ENCODE results near the gene RAB30.

Gene RAB30

GRCh38 chr11:82981852-82982251 lies 89.8 kb downstream of the RAB30 start:
- no peak for DNase-seq
- Histone ChIP-seq H3K27ac (no peak overlapping the region), H3K27me3 (replicated peaks) (no peaks in the 10 kb centered on the region), H3K4me3 (ENCODE audit: low read depth, low read length) (no peak overlapping the region), H3K36me3 (replicated peaks) (peaks cover 10% of the 10 kb centered on the region)
- no peak for TF ChIP-seq CTCF (IDR thresholded peaks at IDR 0.05; ENCODE audit: low read depth, low read length, missing control alignments)
- in situ Hi-C loops (cut with HindIII; ENCODE audit: low pct_ligation_motif_present, low sequenced_read_pairs) = no loop called here

GRCh38 chr11:82980947-82981346 lies 90.8 kb downstream of the RAB30 start:
- TF ChIP-seq CTCF (IDR thresholded peaks at IDR 0.05; ENCODE audit: low read depth, low read length, missing control alignments) = no peak
- in situ Hi-C loops (cut with HindIII; ENCODE audit: low pct_ligation_motif_present, low sequenced_read_pairs) = no loop called here
- H3K36me3 ChIP-seq (replicated peaks) = peaks cover 7% of the 10 kb centered on the region
- no peak for DNase-seq
- no peak overlapping the region for H3K4me3 ChIP-seq (ENCODE audit: low read depth, low read length)
- H3K27me3 ChIP-seq (replicated peaks) = no peaks in the 10 kb centered on the region
- H3K27ac ChIP-seq = peak overlapping the region; percentile 63

- in situ Hi-C loops (cut with HindIII; ENCODE audit: low pct_ligation_motif_present, low sequenced_read_pairs) = no loop called here
- peak overlapping the region; percentile 63 for H3K27ac ChIP-seq
- TF ChIP-seq CTCF (IDR thresholded peaks at IDR 0.05; ENCODE audit: low read depth, low read length, missing control alignments) = no peak
- H3K4me3 ChIP-seq (ENCODE audit: low read depth, low read length) = no peak overlapping the region
- H3K27me3 ChIP-seq (replicated peaks) = no peaks in the 10 kb centered on the region
- H3K36me3 ChIP-seq (replicated peaks) = peaks cover 7% of the 10 kb centered on the region
- DNase-seq = peak; percentile 74
Observed at GRCh38 chr11:82980292-82980691, 91.4 kb downstream of the RAB30 start.

GRCh38 chr11:82979824-82980223 lies 91.9 kb downstream of the RAB30 start:
- TF ChIP-seq CTCF (IDR thresholded peaks at IDR 0.05; ENCODE audit: low read depth, low read length, missing control alignments) = no peak
- H3K4me3 ChIP-seq (ENCODE audit: low read depth, low read length) = no peak overlapping the region
- in situ Hi-C loops (cut with HindIII; ENCODE audit: low pct_ligation_motif_present, low sequenced_read_pairs) = no loop called here
- DNase-seq = no peak
- H3K27me3 ChIP-seq (replicated peaks) = no peaks in the 10 kb centered on the region
- H3K36me3 ChIP-seq (replicated peaks) = peaks cover 7% of the 10 kb centered on the region
- H3K27ac ChIP-seq = peak overlapping the region; percentile 63

- peaks cover 7% of the 10 kb centered on the region for H3K36me3 ChIP-seq (replicated peaks)
- H3K27ac ChIP-seq = peak overlapping the region; percentile 63
- no peak for TF ChIP-seq CTCF (IDR thresholded peaks at IDR 0.05; ENCODE audit: low read depth, low read length, missing control alignments)
- in situ Hi-C loops (cut with HindIII; ENCODE audit: low pct_ligation_motif_present, low sequenced_read_pairs) = no loop called here
- DNase-seq = peak; percentile 73
- no peaks in the 10 kb centered on the region for H3K27me3 ChIP-seq (replicated peaks)
- no peak overlapping the region for H3K4me3 ChIP-seq (ENCODE audit: low read depth, low read length)
Observed at GRCh38 chr11:82978422-82979099, 93.1 kb downstream of the RAB30 start.

GRCh38 chr11:82976786-82977185 lies 94.9 kb downstream of the RAB30 start:
- peaks cover 2% of the 10 kb centered on the region for H3K36me3 ChIP-seq (replicated peaks)
- in situ Hi-C loops (cut with HindIII; ENCODE audit: low pct_ligation_motif_present, low sequenced_read_pairs) = no loop called here
- TF ChIP-seq CTCF (IDR thresholded peaks at IDR 0.05; ENCODE audit: low read depth, low read length, missing control alignments) = no peak
- H3K4me3 ChIP-seq (ENCODE audit: low read depth, low read length) = no peak overlapping the region
- no peak for DNase-seq
- H3K27ac ChIP-seq = no peak overlapping the region
- no peaks in the 10 kb centered on the region for H3K27me3 ChIP-seq (replicated peaks)
